ENCODE measurements around the gene KCTD7. TPM values are rescaled to one million over a fixed set of nuclear protein-coding genes. Genes with fewer than 3 reads are reported as not detected.
"Not testable (repeated sequence)": the region's sequence is repeated elsewhere in the genome, so short reads cannot be mapped to it uniquely, and the experiment has no call there.

Gene KCTD7
- total RNA-seq, 2 donors from 2014 or later, result 17.7 to 61.0 TPM

DNA sequence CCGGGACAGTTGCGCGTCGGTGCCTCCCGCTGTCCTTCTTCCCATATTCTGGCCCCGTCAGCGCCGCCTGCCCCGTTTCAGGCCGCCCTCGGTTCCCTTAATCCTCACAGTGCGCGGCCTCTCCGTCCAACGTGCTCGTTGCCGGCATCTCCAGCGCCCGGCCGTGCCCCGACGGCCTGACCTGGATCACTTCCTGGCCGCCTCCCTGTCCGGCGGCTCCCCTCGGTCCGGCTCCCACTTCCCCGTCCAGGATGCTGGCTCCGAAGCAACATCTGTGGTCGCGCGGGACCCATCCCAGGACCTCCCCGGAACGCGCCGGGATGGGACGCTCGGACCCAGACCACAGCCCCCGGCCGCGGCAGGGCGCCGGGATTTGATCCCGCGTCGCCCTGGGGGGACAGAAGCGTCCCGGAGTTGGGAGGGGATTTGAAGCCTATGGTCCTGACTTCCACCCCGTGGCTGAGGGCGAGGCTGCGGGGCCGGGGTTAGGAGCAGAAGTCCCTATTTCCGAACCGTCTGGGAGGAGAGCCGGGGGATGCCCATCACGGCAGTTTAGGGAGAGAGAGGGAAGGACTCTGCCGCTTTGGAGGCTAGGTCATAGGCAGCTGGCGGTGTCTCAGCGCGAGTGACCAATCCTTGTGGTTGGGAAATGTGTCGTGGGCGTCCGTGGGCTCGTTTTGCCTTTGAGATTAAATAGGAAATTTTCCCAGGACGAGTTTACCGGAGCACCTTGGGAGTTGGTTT is 53.8 kb downstream of the KCTD7 start:
- no peak for TF ChIP-seq POLR2AphosphoS5 (IDR thresholded peaks at IDR 0.05)
- no peak for TF ChIP-seq POLR2A (IDR thresholded peaks at IDR 0.05)
- TF ChIP-seq, protein P1, sequence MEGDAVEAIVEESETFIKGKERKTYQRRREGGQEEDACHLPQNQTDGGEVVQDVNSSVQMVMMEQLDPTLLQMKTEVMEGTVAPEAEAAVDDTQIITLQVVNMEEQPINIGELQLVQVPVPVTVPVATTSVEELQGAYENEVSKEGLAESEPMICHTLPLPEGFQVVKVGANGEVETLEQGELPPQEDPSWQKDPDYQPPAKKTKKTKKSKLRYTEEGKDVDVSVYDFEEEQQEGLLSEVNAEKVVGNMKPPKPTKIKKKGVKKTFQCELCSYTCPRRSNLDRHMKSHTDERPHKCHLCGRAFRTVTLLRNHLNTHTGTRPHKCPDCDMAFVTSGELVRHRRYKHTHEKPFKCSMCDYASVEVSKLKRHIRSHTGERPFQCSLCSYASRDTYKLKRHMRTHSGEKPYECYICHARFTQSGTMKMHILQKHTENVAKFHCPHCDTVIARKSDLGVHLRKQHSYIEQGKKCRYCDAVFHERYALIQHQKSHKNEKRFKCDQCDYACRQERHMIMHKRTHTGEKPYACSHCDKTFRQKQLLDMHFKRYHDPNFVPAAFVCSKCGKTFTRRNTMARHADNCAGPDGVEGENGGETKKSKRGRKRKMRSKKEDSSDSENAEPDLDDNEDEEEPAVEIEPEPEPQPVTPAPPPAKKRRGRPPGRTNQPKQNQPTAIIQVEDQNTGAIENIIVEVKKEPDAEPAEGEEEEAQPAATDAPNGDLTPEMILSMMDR (IDR thresholded peaks at IDR 0.05), result no peak
- H3K4me1 ChIP-seq (replicated peaks), result no peaks in the 10 kb centered on the region
- intact Hi-C loops (cut with DNase I), result loop anchor here (10.0 kb wide), 1 partner anchor 162 kb away; no protein-coding TSS in a partner anchor

GRCh38 chr7:66683094-66683769 is 54.6 kb downstream of the KCTD7 start:
- 65% methylated on average over 10 of the region's 10 CpGs for WGBS
- not testable (repeated sequence) for DNase-seq (ENCODE audit: low spot score); H3K9me3 ChIP-seq; H3K36me3 ChIP-seq; H3K4me1 ChIP-seq (replicated peaks); H3K27me3 ChIP-seq (replicated peaks; ENCODE audit: insufficient read depth)
- Histone ChIP-seq H3K4me3 (peak overlapping the region; percentile 83 to 94), H3K27ac (peak overlapping the region in 1 of 2 donors; percentile 98)
- intact Hi-C loops (cut with DNase I), result loop anchor here (10.0 kb wide), 1 partner anchor 162 kb away; no protein-coding TSS in a partner anchor

More for the DNA sequence above, 53.8 kb downstream of the KCTD7 start:
- Histone ChIP-seq H3K9me3 (no peaks in the 10 kb centered on the region), H3K4me3 (peak overlapping the region; percentile 83 to 94), H3K27ac (peak overlapping the region; percentile 98 to 99), H3K36me3 (no peaks in the 10 kb centered on the region), H3K27me3 (replicated peaks; ENCODE audit: insufficient read depth) (no peaks in the 10 kb centered on the region)
- DNase-seq (ENCODE audit: low spot score), result no peak
- 2% methylated on average over 61 of the region's 66 CpGs for WGBS

DNA sequence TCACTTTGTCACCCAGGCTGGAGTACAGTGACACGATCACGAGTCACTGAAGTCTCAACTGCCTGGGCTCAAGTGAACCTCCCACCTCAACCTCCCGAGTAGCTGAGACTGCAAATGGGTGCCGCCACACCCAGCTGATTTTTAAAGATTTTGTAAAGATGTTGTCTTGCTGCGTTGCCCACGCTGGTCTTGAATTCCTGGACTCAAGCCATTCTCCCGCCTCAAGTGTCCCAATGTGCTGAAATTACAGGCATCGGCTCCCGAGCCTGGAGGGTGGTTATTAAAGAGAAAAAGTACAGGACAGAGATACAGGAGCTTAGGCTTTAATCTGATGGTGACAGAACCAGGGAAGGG is 55.1 kb downstream of the KCTD7 start:
- no peak for DNase-seq (ENCODE audit: low spot score)
- no peaks in the 10 kb centered on the region for H3K27me3 ChIP-seq (replicated peaks; ENCODE audit: insufficient read depth)
- intact Hi-C loops (cut with DNase I), result loop anchor here (2.0 to 10.0 kb wide), 2 partner anchors 61 to 161 kb away; no protein-coding TSS in a partner anchor
- H3K4me1 ChIP-seq (replicated peaks), result no peaks in the 10 kb centered on the region
- no peaks in the 10 kb centered on the region for H3K36me3 ChIP-seq
- 86% methylated on average over 9 of the region's 9 CpGs for WGBS
- no peak overlapping the region for H3K4me3 ChIP-seq
- no peak overlapping the region for H3K27ac ChIP-seq
- TF ChIP-seq POLR2A (IDR thresholded peaks at IDR 0.05), result no peak
- TF ChIP-seq, protein P1 (IDR thresholded peaks at IDR 0.05), result no peak
- no peak for TF ChIP-seq POLR2AphosphoS5 (IDR thresholded peaks at IDR 0.05)
- no peaks in the 10 kb centered on the region for H3K9me3 ChIP-seq

DNA sequence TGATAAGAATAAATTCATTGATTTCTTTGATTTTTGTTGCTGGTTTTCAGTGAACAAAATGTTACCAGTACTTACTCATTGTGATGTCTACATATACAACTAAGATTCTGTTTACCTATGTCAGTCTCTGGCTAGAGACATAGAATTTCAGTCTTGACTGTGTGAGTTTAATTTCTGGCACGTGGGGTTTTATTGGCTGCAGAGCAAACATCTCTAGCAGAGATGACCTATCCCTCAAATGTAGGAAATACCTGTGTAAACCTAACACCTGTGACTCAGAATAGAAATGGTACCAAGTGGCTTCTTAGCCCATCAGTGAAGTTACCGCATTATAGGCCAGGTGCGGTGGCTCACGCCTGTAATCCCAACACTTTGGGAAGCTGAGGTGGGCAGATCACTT is 57.0 kb downstream of the KCTD7 start:
- TF ChIP-seq POLR2AphosphoS5 (IDR thresholded peaks at IDR 0.05), result peak; percentile 70
- H3K9me3 ChIP-seq; H3K36me3 ChIP-seq; H3K27ac ChIP-seq; H3K4me1 ChIP-seq (replicated peaks); H3K27me3 ChIP-seq (replicated peaks; ENCODE audit: insufficient read depth); H3K4me3 ChIP-seq: not testable (repeated sequence)
- WGBS, result 52% methylated on average over 4 of the region's 4 CpGs
- peak; percentile 44 for DNase-seq (ENCODE audit: low spot score)
- intact Hi-C loops (cut with DNase I), result loop anchor here (2.0 to 10.0 kb wide), 2 partner anchors 63 to 159 kb away; no protein-coding TSS in a partner anchor

GRCh38 chr7:66687186-66687585 is 58.5 kb downstream of the KCTD7 start:
- no peak overlapping the region for H3K4me3 ChIP-seq
- TF ChIP-seq, protein P1 (IDR thresholded peaks at IDR 0.05), result no peak
- no peak for TF ChIP-seq POLR2AphosphoS5 (IDR thresholded peaks at IDR 0.05)
- H3K9me3 ChIP-seq, result no peaks in the 10 kb centered on the region
- H3K27ac ChIP-seq, result no peak overlapping the region
- H3K4me1 ChIP-seq (replicated peaks), result no peaks in the 10 kb centered on the region
- WGBS, result 93% methylated on average over 5 of the region's 5 CpGs
- DNase-seq (ENCODE audit: low spot score), result no peak
- H3K36me3 ChIP-seq, result no peaks in the 10 kb centered on the region
- H3K27me3 ChIP-seq (replicated peaks; ENCODE audit: insufficient read depth), result no peaks in the 10 kb centered on the region
- intact Hi-C loops (cut with DNase I), result loop anchor here (10.0 kb wide), 1 partner anchor 158 kb away; no protein-coding TSS in a partner anchor

GRCh38 chr7:66687672-66688071 is 59.0 kb downstream of the KCTD7 start:
- H3K27ac ChIP-seq; H3K36me3 ChIP-seq; H3K4me1 ChIP-seq (replicated peaks); H3K27me3 ChIP-seq (replicated peaks; ENCODE audit: insufficient read depth); H3K4me3 ChIP-seq; H3K9me3 ChIP-seq; DNase-seq (ENCODE audit: low spot score): not testable (repeated sequence)
- WGBS, result 95% methylated on average over 6 of the region's 6 CpGs
- intact Hi-C loops (cut with DNase I), result loop anchor here (10.0 kb wide), 1 partner anchor 157 kb away; no protein-coding TSS in a partner anchor

All from prostate gland (tissue), 2 donors.